Kidney (tissue), 14 donors: ENCODE data around the gene SLC5A9. TPM values are rescaled to one million over a fixed set of nuclear protein-coding genes. Genes with fewer than 3 reads are reported as not detected.
"Not testable (repeated sequence)": the region's sequence is repeated elsewhere in the genome, so short reads cannot be mapped to it uniquely, and the experiment has no call there.

Experiments used
- DNase-seq, 5 donors: peaks; one replicate each; pipeline ENCODE4 v3.0.0-alpha.2; 2013 to 2020
- FAIRE-seq: peaks from 2 replicates; lab custom pipeline; 2012; peaks lifted over from hg19 to GRCh38; lab: Jason Lieb, UNC
- H3K27ac ChIP-seq, 2 donors: one replicate each; pipeline ENCODE4 v1.7.0; 2013; ENCODE audit warnings: low read depth in 2 of 2, low read length in 2 of 2, inconsistent platforms in 1 of 2
- H3K27me3 ChIP-seq: one replicate; pipeline ENCODE4 v1.7.1; 2013; ENCODE audit warnings: low read length, inconsistent platforms; ENCODE audit not compliant: control insufficient read depth, insufficient read depth
- H3K36me3 ChIP-seq, 3 donors: one replicate each; pipeline versions ENCODE4 v1.7.0 to v1.7.1; 2013; ENCODE audit warnings: low read length in 3 of 3, control low read depth in 1 of 3, inconsistent platforms in 1 of 3; ENCODE audit not compliant: insufficient read depth in 3 of 3, control insufficient read depth in 2 of 3
- H3K4me1 ChIP-seq, 3 donors: one replicate each; pipeline versions ENCODE4 v1.7.0 to v1.7.1; 2013; ENCODE audit warnings: low read length in 3 of 3, inconsistent platforms in 1 of 3, low read depth in 1 of 3; ENCODE audit not compliant: control insufficient read depth in 2 of 3, insufficient read depth in 2 of 3
- H3K4me3 ChIP-seq, 3 donors: one replicate each; pipeline versions ENCODE4 v1.7.0 to v1.8.1; 2013; ENCODE audit warnings: low read length in 3 of 3, control low read depth in 1 of 3, inconsistent platforms in 1 of 3
- H3K9ac ChIP-seq, 3 donors: one replicate each; pipeline versions ENCODE4 v1.7.0 to v1.7.1; 2013; ENCODE audit warnings: low read length in 3 of 3, control low read depth in 1 of 3, inconsistent platforms in 1 of 3
- H3K9me3 ChIP-seq, 3 donors: one replicate each; pipeline versions ENCODE4 v1.7.0 to v1.7.1; 2013; ENCODE audit warnings: low read length in 3 of 3, control low read depth in 1 of 3, inconsistent platforms in 1 of 3; ENCODE audit not compliant: control insufficient read depth in 2 of 3, insufficient read depth in 1 of 3
- CTCF ChIP-seq: IDR thresholded peaks from 3 replicates; pipeline ENCODE4 v1.5.1; 2012; ENCODE audit warnings: mild to moderate bottlenecking, moderate library complexity, borderline replicate concordance; ENCODE audit not compliant: insufficient read depth; ENCODE audit errors: extremely low read depth
- intact Hi-C: fragments of 100-400 bp; cut with DNase I; formaldehyde crosslinking; loops from one replicate; pipeline ENCODE4 v1.11.1; 2022
- polyA plus RNA-seq: library from polyadenylated mRNA; stranded (reverse); fragments of 350-450 nt; fragmentation: Illumina TruSeq; extraction: RNeasy Lipid Tissue Mini Kit (QIAGEN cat#74804); gene quantifications from one replicate; pipeline ENCODE4 v1.2.3, GENCODE V29; 2014; ENCODE audit warnings: low read depth, low replicate concordance; ENCODE audit not compliant: insufficient read depth
- total RNA-seq: library from RNA; stranded (reverse); fragmentation: NEBNext Ultra II Directional; extraction: Animal tissue kit (Norgen Biotek cat#: 25700); gene quantifications from one replicate; pipeline ENCODE4 v1.2.1, GENCODE V29; 2021
- donor health status: control.
- donor health status: control.
- donor health status: control.
- donor health status: control.
- donor health status: control.
- donor health status: DM: yes; HTN: yes; CAD: no.
- donor health status: Normal renal cell carcinoma (clear cell type).

The SLC5A9 gene
- total and polyA plus RNA-seq, 2 donors from 2014 or later, result 2.3 to 4.4 TPM

GRCh38 chr1:48292706-48293105 lies 70.2 kb downstream of the SLC5A9 start:
- H3K9me3 ChIP-seq, result no peaks in the 10 kb centered on the region
- H3K27me3 ChIP-seq, result no peaks in the 10 kb centered on the region
- H3K4me3 ChIP-seq, result no peak overlapping the region
- no peak for FAIRE-seq
- no peak for DNase-seq
- no peak for TF ChIP-seq CTCF
- H3K4me1 ChIP-seq, result no peaks in the 10 kb centered on the region
- no peak overlapping the region for H3K27ac ChIP-seq
- intact Hi-C loops, result no loop called here
- H3K9ac ChIP-seq, result no peak overlapping the region
- H3K36me3 ChIP-seq, result no peaks in the 10 kb centered on the region

DNA sequence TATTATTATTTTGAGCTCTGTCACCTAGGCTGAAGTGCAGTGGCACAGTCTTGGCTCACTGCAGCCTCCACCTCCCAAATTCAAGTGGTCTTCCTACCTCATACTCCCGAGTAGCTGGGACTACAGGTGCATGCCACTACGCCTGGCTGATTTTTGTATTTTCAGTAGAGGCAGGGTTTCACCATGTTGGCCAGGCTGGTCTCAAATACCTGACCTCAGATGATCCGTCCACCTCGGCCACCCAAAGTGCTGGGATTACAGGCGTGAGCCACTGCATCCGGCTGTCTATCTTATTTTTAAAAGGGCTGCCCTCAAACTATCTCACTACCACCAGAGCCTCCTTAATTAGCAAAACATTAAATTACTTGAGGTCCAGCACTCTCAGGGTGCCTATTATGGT lies 71.6 kb downstream of the SLC5A9 start:
- H3K36me3 ChIP-seq, H3K27ac ChIP-seq, H3K27me3 ChIP-seq, intact Hi-C loops, H3K9me3 ChIP-seq, H3K9ac ChIP-seq, H3K4me1 ChIP-seq, H3K4me3 ChIP-seq, DNase-seq, FAIRE-seq: not testable (repeated sequence)

- no peak overlapping the region for H3K27ac ChIP-seq
- intact Hi-C loops, result no loop called here
- DNase-seq, result no peak
- H3K4me3 ChIP-seq, result no peak overlapping the region
- H3K4me1 ChIP-seq, result no peaks in the 10 kb centered on the region
- no peak overlapping the region for H3K9ac ChIP-seq
- FAIRE-seq, result no peak
- no peaks in the 10 kb centered on the region for H3K9me3 ChIP-seq
- no peaks in the 10 kb centered on the region for H3K36me3 ChIP-seq
- no peak for TF ChIP-seq CTCF
- H3K27me3 ChIP-seq, result no peaks in the 10 kb centered on the region
Observed at GRCh38 chr1:48294656-48295055, 72.1 kb downstream of the SLC5A9 start.

Other genes starting within 250 kb of the SLC5A9 start
- 62.0 TPM for gene TRABD2B, start 225.3 kb upstream of the SLC5A9 start, total RNA-seq
- gene TRABD2B, start 225.3 kb upstream of the SLC5A9 start, polyA plus RNA-seq, result 19.8 TPM
- 32.5 TPM for gene SPATA6, start 249.5 kb downstream of the SLC5A9 start, total RNA-seq
- 5.6 TPM for gene SPATA6, start 249.5 kb downstream of the SLC5A9 start, polyA plus RNA-seq